Uterus (tissue), 4 donors: ENCODE data around the gene SNX4. TPM values are rescaled to one million over a fixed set of nuclear protein-coding genes. Genes with fewer than 3 reads are reported as not detected.
"Not testable (repeated sequence)": the region's sequence is repeated elsewhere in the genome, so short reads cannot be mapped to it uniquely, and the experiment has no call there.

Experiments used
- DNase-seq, 2 donors: peaks; one replicate each; pipeline ENCODE4 v3.0.0-alpha.2; 2019 to 2020
- H3K27ac ChIP-seq, 2 donors: fragments of 200-600 bp; sonication (generic); 1 replicate in 1 of 2; 2 replicates in 1 of 2; pipeline ENCODE4 v1.5.1; 2016 to 2018
- H3K27me3 ChIP-seq, 2 donors: fragments of 200-600 bp; sonication (generic); one replicate each; pipeline ENCODE4 v1.5.1; 2018 to 2019; ENCODE audit warnings: control low read depth in 1 of 2
- H3K36me3 ChIP-seq, 2 donors: fragments of 200-600 bp; sonication (generic); one replicate each; pipeline ENCODE4 v1.5.1; 2019; ENCODE audit warnings: control low read depth in 1 of 2
- H3K4me1 ChIP-seq, 2 donors: fragments of 200-600 bp; sonication (generic); one replicate each; pipeline ENCODE4 v1.5.1; 2018 to 2019; ENCODE audit warnings: control low read depth in 1 of 2
- H3K4me3 ChIP-seq, 2 donors: fragments of 200-600 bp; sonication (generic); 1 replicate in 1 of 2; 2 replicates in 1 of 2; pipeline ENCODE4 v1.5.1; 2018 to 2019; ENCODE audit warnings: mild to moderate bottlenecking in 1 of 2
- H3K9me3 ChIP-seq, 2 donors: fragments of 200-600 bp; sonication (generic); one replicate each; pipeline ENCODE4 v1.5.1; 2019; ENCODE audit warnings: control low read depth in 1 of 2
- POLR2A ChIP-seq, 2 donors: fragments of 450-650 bp; IDR thresholded peaks; one replicate each; pipeline ENCODE4 v1.6.1; 2016; ENCODE audit warnings: antibody characterized with exemption in 2 of 2, mild to moderate bottlenecking in 1 of 2, moderate library complexity in 1 of 2
- intact Hi-C: fragments of 100-400 bp; cut with DNase I; formaldehyde crosslinking; loops from one replicate; pipeline ENCODE4 v1.15.1; 2023; ENCODE audit warnings: low total_unique reads
- total RNA-seq, 4 donors: library from RNA; depleted of rRNA in 3 of 4; stranded (reverse); fragments of >200 nt in 3 of 4; gene quantifications; one replicate each; pipeline versions ENCODE4 v1.1.0 to v1.2.4, GENCODE V29; 2014 to 2023
- TF ChIP-seq, protein P1 (sequence below), 4 experiments: fragments of 200-600 bp in 2 of 4; fragments of 450-650 bp in 2 of 4; sonication (generic) in 2 of 4; IDR thresholded peaks; one replicate each; pipeline ENCODE4 v1.5.1; 2016 to 2019; ENCODE audit warnings: antibody characterized with exemption in 4 of 4, mild to moderate bottlenecking in 2 of 4, moderate library complexity in 1 of 4
- donor health status: DM: yes; HTN: yes; CAD: no.

The SNX4 gene
- total RNA-seq, 4 donors from 2014 or later, result 32.4 to 91.6 (median 58.2) TPM

DNA sequence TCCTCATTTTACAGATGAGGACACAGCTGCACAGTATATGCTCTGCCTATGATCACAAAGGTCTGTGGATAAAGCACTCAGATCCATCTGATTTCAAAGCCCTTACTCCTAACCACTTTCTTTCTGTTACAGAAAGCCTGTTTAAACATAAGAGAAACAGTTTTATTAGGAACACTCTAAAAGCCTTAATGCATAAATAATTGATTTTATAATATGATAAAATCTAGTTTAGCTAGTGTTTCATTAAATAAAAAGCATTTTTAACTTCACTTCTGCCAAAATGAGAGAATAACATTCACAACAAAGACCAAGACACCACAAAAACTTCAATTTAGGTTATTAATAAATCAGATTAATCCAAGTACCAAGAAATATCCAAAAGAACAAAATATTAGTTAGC, 21.4 kb downstream of the SNX4 start:
- no peak for TF ChIP-seq POLR2A (IDR thresholded peaks at IDR 0.05)
- TF ChIP-seq, protein P1, sequence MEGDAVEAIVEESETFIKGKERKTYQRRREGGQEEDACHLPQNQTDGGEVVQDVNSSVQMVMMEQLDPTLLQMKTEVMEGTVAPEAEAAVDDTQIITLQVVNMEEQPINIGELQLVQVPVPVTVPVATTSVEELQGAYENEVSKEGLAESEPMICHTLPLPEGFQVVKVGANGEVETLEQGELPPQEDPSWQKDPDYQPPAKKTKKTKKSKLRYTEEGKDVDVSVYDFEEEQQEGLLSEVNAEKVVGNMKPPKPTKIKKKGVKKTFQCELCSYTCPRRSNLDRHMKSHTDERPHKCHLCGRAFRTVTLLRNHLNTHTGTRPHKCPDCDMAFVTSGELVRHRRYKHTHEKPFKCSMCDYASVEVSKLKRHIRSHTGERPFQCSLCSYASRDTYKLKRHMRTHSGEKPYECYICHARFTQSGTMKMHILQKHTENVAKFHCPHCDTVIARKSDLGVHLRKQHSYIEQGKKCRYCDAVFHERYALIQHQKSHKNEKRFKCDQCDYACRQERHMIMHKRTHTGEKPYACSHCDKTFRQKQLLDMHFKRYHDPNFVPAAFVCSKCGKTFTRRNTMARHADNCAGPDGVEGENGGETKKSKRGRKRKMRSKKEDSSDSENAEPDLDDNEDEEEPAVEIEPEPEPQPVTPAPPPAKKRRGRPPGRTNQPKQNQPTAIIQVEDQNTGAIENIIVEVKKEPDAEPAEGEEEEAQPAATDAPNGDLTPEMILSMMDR (IDR thresholded peaks at IDR 0.05), result no peak

DNA sequence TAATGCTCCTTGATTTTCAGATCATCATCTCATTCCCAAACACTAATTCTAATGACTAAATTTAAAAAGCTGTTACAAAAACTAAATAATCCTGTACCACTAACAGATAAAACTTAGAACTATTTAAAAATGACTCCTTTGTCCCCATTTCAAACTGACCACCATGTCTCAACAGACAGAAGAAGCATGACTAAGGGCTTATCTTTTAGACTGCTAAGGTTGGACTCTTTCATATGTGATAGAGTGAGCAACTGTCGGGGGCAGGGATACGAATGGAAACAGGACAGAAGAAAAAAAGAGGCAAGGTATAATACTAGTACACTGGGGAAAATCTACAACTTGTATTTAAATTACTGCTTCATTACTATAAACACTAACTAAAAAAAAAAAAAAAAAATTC, 23.3 kb downstream of the SNX4 start:
- intact Hi-C loops, result no loop called here
- Histone ChIP-seq H3K36me3 (no peaks in the 10 kb centered on the region), H3K4me3 (no peak overlapping the region), H3K9me3 (no peaks in the 10 kb centered on the region), H3K27me3 (no peaks in the 10 kb centered on the region), H3K4me1 (no peaks in the 10 kb centered on the region), H3K27ac (no peak overlapping the region)
- TF ChIP-seq POLR2A (IDR thresholded peaks at IDR 0.05), result no peak
- no peak for DNase-seq

More for the DNA sequence above, 21.4 kb downstream of the SNX4 start:
- Histone ChIP-seq H3K27me3 (no peaks in the 10 kb centered on the region), H3K4me3 (no peak overlapping the region), H3K4me1 (no peaks in the 10 kb centered on the region), H3K9me3 (no peaks in the 10 kb centered on the region), H3K27ac (no peak overlapping the region), H3K36me3 (no peaks in the 10 kb centered on the region)
- no peak for DNase-seq
- intact Hi-C loops, result no loop called here

GRCh38 chr3:125482406-125482805, 37.6 kb downstream of the SNX4 start:
- Histone ChIP-seq H3K4me1 (no peaks in the 10 kb centered on the region), H3K9me3 (no peaks in the 10 kb centered on the region), H3K27me3 (no peaks in the 10 kb centered on the region), H3K27ac (no peak overlapping the region), H3K4me3 (no peak overlapping the region), H3K36me3 (no peaks in the 10 kb centered on the region)
- intact Hi-C loops, result no loop called here
- no peak for DNase-seq
- TF ChIP-seq, protein P1 (IDR thresholded peaks at IDR 0.05), result no peak
- no peak for TF ChIP-seq POLR2A (IDR thresholded peaks at IDR 0.05)

GRCh38 chr3:125481786-125482185, 38.2 kb downstream of the SNX4 start:
- intact Hi-C loops, result no loop called here
- TF ChIP-seq, protein P1 (IDR thresholded peaks at IDR 0.05), result no peak
- no peak for TF ChIP-seq POLR2A (IDR thresholded peaks at IDR 0.05)
- H3K4me3 ChIP-seq, result no peak overlapping the region
- DNase-seq, result no peak
- H3K27ac ChIP-seq, result no peak overlapping the region
- no peaks in the 10 kb centered on the region for H3K4me1 ChIP-seq
- H3K27me3 ChIP-seq, result no peaks in the 10 kb centered on the region
- H3K9me3 ChIP-seq, result no peaks in the 10 kb centered on the region
- no peaks in the 10 kb centered on the region for H3K36me3 ChIP-seq

DNA sequence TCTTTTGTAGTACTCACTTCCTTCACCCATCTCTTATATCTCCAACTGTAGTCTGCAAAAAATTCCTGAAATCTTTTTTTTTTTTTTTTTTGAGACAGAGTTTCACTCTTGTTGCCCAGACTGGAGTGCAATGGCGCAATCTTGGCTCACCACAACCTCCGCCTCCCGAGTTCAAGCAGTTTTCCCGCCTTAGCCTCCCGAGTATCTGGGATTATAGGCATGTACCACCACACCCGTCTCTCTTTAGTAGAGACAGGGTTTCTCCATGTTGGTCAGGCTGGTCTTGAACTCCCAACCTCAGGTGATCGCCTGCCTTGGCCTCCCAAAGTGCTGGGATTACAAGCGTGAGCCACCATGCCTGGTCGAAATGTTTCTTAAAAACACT, 38.6 kb downstream of the SNX4 start:
- H3K27ac ChIP-seq, DNase-seq, H3K4me1 ChIP-seq, H3K36me3 ChIP-seq, H3K27me3 ChIP-seq, intact Hi-C loops, H3K9me3 ChIP-seq, H3K4me3 ChIP-seq: not testable (repeated sequence)

GRCh38 chr3:125480656-125481374, 39.2 kb downstream of the SNX4 start:
- H3K9me3 ChIP-seq, result no peaks in the 10 kb centered on the region
- intact Hi-C loops, result no loop called here
- H3K27me3 ChIP-seq, result no peaks in the 10 kb centered on the region
- H3K4me1 ChIP-seq, result no peaks in the 10 kb centered on the region
- H3K36me3 ChIP-seq, result no peaks in the 10 kb centered on the region
- no peak overlapping the region for H3K4me3 ChIP-seq
- H3K27ac ChIP-seq, result no peak overlapping the region
- no peak for DNase-seq
- no peak for TF ChIP-seq POLR2A (IDR thresholded peaks at IDR 0.05)
- TF ChIP-seq, protein P1 (IDR thresholded peaks at IDR 0.05), result no peak
